ENCODE data around the gene PDF.
A peak's percentile ranks its signal among the peaks of the same experiment; 100 is the strongest.
"Not testable (repeated sequence)": the region's sequence is repeated elsewhere in the genome, so short reads cannot be mapped to it uniquely, and the experiment has no call there.

PDF gene

DNA sequence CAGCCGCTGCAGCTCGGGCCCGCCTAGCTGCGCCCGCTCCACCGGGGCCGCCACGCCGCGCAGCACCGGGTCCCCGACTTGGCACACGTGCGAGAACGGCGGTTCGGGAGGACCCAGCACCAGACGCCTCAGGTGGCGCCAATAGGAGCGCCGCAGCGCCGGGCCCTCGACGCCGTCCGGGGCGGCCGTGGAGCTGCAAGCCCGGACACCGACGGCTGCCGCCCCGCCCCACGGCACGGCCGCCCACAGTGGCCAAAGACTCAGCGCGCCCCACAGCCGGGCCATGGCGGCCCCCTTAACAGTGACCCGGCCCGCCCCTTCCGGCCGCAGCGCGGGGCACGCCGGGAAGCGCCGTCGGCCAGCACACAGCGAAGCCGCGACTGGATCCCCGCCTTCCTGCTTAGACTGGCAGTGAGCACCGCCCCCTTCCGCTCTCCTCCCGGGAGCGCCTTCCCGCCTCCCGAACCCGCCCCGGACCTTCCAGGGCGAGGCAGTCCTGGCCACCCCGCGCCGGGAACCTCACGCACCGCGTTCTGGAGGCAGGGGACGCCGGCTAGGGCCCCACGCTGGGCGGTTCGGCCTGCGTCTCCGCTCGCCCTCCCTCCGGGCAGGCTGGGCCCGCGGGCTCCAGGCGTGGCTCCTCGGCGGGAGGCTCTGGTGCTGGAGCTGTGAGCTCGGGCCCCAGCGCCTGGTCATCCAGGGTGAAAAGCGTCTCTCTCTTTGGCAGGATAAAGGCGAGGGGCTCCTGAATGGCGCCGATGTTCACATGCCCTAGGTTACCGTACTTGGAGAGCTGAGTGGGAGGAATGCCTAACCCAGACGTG lies at the start of gene PDF:
Gene PDF (minus strand): TSS at position 303 of the 824 bp plus-strand sequence. CDS start 18 bp downstream, at position 285.
- DNase-seq = peak; percentile 92

DNA sequence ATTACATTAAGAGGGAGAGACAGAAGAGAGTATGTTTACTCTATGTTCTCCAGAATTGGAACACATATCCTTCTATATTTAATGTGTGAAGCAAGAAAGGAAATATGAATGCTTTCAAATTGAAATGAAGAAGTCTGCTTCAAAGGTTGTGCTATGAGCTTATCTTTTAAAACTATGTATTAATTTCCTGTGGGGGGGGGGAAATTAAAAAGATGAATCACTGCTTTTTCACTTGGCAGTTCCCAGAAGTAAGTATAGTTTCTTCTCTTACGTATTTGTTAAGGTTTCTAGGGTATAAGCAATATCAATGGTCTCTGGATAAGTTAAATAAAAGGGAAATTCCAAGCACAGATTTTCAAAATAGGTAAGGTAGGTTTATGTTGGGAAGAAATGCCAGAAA lies 48.4 kb upstream of the PDF start:
- no peak for DNase-seq

- DNase-seq = no peak
Observed at GRCh38 chr16:69378036-69378435, 47.6 kb upstream of the PDF start.

GRCh38 chr16:69376393-69377059 lies 46.1 kb upstream of the PDF start:
- DNase-seq = no peak

DNA sequence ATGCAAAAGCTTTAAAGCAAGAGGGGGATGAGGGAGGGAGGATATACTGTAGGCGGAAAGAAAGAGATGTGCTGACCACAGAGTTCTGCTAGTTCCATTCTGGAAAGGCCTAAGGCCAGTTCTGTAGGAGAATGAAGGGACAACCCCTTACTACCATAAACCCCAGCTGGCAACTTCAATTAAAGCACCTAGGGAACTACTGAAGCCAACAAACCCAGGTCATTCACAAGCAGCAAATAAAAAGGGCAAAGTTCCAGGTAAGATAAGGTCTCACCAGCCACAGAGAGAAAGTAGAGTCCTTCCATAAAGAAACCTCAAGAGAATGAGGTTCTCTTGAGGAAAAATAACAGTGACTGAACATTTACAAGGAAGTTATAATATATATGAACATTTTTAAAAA lies 42.6 kb upstream of the PDF start:
- no peak for DNase-seq

DNA sequence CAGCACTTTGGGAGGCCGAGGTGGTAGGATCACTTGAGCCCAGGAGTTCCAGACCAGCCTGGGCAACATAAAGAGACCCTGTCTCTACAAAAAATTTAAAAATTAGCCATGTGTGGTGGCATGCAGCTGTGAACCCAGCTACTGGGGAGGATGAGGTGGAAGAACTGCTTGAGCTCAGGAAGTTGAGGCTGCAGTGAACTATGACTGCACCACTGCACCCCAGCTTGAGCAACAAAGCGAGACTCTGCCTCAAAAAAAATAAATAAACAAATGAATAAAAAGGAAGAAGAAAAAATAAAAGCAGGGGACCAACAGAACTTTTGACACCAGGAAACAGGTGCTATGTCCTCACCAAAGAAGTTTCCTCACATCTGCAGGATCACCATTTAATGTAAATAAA lies 41.2 kb upstream of the PDF start:
- no peak for DNase-seq

DNA sequence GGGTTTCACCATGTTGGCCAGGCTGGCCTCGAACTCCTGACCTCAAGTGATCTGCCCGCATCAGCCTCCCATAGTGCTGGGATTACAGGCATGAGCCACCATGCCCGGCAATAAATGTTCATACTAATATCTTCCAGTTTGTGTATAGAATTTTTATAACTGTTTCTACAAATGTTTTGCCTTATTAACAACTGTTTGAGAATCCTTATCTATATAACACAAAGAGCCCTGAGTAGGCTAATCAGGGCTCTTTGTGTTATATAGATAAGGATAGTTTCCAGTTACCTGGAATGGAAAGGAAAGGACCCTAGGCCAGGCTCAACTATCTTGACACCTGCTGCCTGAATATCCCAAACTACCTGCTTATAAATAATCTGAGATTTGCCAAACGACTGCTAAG lies 38.5 kb upstream of the PDF start:
- DNase-seq = no peak

- no peak for DNase-seq
Observed at GRCh38 chr16:69367980-69368379, 37.6 kb upstream of the PDF start.

GRCh38 chr16:69366431-69366830 lies 36.0 kb upstream of the PDF start:
- DNase-seq = no peak

DNA sequence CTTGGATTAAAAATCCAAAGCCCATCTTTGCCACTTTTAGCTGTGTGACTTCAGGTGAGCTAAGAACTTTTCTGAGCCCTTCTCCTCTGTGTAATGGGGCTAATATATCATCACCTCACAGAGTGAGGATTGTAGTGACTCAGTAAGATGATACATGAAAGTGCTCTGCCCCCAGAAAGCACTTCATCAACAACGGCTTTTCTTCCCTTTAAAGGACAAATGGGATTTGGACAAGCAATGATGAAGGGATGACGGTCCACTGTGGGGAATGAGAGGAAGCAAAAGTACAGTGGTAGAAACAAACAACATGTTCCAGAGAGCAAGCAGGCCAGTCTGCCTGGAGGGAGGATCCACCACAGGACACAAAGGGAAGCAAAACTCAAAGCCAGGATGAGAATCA lies 35.5 kb upstream of the PDF start:
- DNase-seq = no peak

- DNase-seq = no peak
Observed at GRCh38 chr16:69364088-69364487, 33.7 kb upstream of the PDF start.

GRCh38 chr16:69363281-69363717 lies 32.9 kb upstream of the PDF start:
- DNase-seq = no peak

GRCh38 chr16:69360070-69360469 lies 29.7 kb upstream of the PDF start:
- not testable (repeated sequence) for DNase-seq

GRCh38 chr16:69351309-69352027 lies 21.1 kb upstream of the PDF start, which contains the start of gene TMED6:
Gene TMED6 (minus strand): TSS chr16:69351786. CDS start chr16:69351753, 33 bp downstream.
- DNase-seq = no peak

DNA sequence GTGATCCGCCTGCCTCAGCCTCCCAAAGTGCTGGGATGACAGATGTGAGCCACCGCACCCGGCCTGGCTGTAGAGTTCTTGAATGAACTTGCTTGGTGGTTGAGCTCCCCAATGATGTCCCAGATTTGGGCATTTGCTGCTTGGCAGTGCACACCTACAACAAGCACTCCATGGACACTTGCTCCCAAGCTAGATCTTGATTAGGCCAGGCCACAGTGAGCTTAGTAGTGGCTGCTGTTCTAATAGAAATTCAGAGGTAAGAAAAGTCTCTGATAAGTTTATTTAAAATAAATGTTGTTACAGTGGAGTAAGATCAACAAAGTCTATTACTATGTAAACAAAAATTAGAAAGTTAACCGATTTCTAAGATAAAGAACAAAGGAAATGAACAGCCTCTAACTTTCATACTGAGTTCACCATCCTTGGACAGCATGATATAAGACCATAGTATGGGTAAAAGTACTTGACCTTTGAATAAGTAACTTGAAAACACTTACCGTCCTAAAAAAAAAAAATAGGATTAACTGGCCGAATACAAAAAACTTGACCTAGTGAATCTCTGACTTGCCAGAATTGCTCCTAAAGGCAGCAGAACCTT lies 20.2 kb upstream of the PDF start:
- DNase-seq = no peak

GRCh38 chr16:69349536-69349935 lies 19.1 kb upstream of the PDF start:
- no peak for DNase-seq

GRCh38 chr16:69348222-69348621 lies 17.8 kb upstream of the PDF start:
- DNase-seq = no peak

DNA sequence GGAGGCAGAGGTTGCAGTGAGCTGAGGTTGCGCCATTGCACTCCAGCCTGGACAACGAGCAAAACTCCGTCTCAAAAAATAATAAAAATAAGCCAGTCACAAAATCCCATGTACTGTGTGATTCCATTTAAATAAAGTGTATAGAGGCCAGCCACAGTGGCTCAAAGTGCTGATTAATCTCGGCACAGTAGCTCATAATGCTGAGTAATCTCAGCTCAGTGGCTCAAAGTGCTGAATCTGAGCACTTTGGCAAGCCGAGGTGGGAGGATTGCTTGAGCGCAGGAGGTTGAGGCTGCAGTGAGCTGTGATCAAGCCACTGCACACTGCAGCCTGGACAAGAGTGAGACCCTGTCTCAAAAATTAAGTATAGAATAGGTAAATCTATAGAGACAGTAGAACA lies 16.3 kb upstream of the PDF start:
- no peak for DNase-seq

GRCh38 chr16:69345923-69346322 lies 15.5 kb upstream of the PDF start:
- no peak for DNase-seq

GRCh38 chr16:69344171-69344570 lies 13.8 kb upstream of the PDF start:
- DNase-seq = no peak

DNA sequence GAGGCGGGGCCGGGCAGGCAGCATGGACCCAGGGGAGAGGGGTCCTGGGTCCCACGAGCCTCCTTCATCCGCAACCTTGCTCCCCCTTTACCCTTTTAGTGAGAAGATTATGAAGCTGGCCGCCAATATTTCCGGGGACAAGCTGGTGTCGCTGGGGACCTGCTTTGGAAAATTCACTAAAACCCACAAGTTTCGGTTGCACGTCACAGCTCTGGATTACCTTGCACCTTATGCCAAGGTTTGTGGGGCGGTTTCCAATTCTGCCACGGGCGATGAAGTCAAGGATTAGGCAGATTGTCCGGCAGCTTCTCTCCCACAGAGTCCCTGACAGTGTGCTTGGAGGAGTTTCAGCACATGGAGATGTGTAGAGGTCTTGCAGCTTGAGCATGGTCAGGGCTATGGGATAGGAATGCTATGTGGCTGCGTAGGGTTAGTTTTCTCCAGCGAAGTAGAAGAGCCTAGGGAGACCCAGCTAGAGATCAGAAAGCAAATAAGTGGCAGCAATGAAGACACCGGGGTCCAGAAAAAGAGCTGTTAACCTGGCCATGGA lies 9.8 kb upstream of the PDF start:
- DNase-seq = no peak

- peak; percentile 99 for DNase-seq
Observed at GRCh38 chr16:69339289-69340094, 9.1 kb upstream of the PDF start, which contains the start of the genes COG8 and NIP7. Gene COG8 (minus strand): TSS chr16:69339564. CDS start chr16:69339552, 12 bp downstream. Gene NIP7 (plus strand): TSS chr16:69339772. CDS start chr16:69339830, 58 bp downstream.
